Endodermal cell (in vitro differentiated cells): Measurements from ENCODE around the gene GPX3. TPM values are rescaled to one million over a fixed set of nuclear protein-coding genes. Genes with fewer than 3 reads are reported as not detected.

Source experiments
- DNase-seq: peaks from one replicate; pipeline ENCODE4 v3.0.0-alpha.2; 2017
- H3K27ac ChIP-seq: 2 replicates; pipeline ENCODE4 v1.5.1; 2013; ENCODE audit warnings: mild to moderate bottlenecking, low read depth, low read length, moderate library complexity
- H3K27me3 ChIP-seq: 2 replicates; pipeline ENCODE4 v1.6.1; 2013; ENCODE audit warnings: mild to moderate bottlenecking, low read length, moderate library complexity; ENCODE audit not compliant: insufficient read depth, control insufficient read depth, poor library complexity, severe bottlenecking
- H3K36me3 ChIP-seq: 2 replicates; pipeline ENCODE4 v1.7.0; 2013; ENCODE audit warnings: mild to moderate bottlenecking, low read length, moderate library complexity; ENCODE audit not compliant: control insufficient read depth, insufficient read depth
- H3K4me1 ChIP-seq: one replicate; pipeline ENCODE4 v1.7.0; 2013; ENCODE audit warnings: low read length; ENCODE audit not compliant: control insufficient read depth, insufficient read depth
- H3K4me3 ChIP-seq: 2 replicates; pipeline ENCODE4 v1.5.1; 2013; ENCODE audit warnings: mild to moderate bottlenecking, low read length, moderate library complexity
- H3K9ac ChIP-seq: 2 replicates; pipeline ENCODE4 v1.6.1; 2013; ENCODE audit warnings: mild to moderate bottlenecking, low read length, moderate library complexity; ENCODE audit not compliant: poor library complexity, severe bottlenecking; ENCODE audit errors: extremely low read depth
- H3K9me3 ChIP-seq: 2 replicates; pipeline ENCODE4 v1.6.1; 2013; ENCODE audit warnings: mild to moderate bottlenecking, low read length, moderate library complexity; ENCODE audit not compliant: control insufficient read depth
- H3K27ac Mint-ChIP-seq: 2 replicates; pipeline ENCODE4 v1.8.0; 2020; ENCODE audit warnings: mixed read lengths
- H3K27me3 Mint-ChIP-seq: 2 replicates; pipeline ENCODE4 v1.8.0; 2021; ENCODE audit warnings: mild to moderate bottlenecking, mixed read lengths; ENCODE audit not compliant: insufficient read depth
- H3K36me3 Mint-ChIP-seq: 2 replicates; pipeline ENCODE4 v1.8.0; 2020; ENCODE audit warnings: low read depth, mixed read lengths
- H3K4me1 Mint-ChIP-seq: 2 replicates; pipeline ENCODE4 v1.8.0; 2020; ENCODE audit warnings: mixed read lengths
- H3K4me3 Mint-ChIP-seq: 2 replicates; pipeline ENCODE4 v1.8.0; 2020; ENCODE audit warnings: mild to moderate bottlenecking, moderate library complexity, mixed read lengths
- H3K9me3 Mint-ChIP-seq: 2 replicates; pipeline ENCODE4 v1.8.0; 2020; ENCODE audit warnings: mild to moderate bottlenecking, mixed read lengths
- CTCF ChIP-seq: fragments of 200-600 bp; sonication (generic); conservative IDR thresholded peaks from 2 replicates; pipeline ENCODE4 v1.5.0; 2021; ENCODE audit warnings: antibody characterized with exemption, mild to moderate bottlenecking
- WGBS, 2 experiments: methylation state at CpG; one replicate each; pipeline versions ENCODE4 v1.1.5 to v1.1.7; 2013; ENCODE audit warnings: missing lambda C conversion rate in 2 of 2, mixed read lengths in 1 of 2; ENCODE audit not compliant: insufficient coverage in 1 of 2, insufficient read length in 1 of 2; 5-methylcytosine and 5-hydroxymethylcytosine counted together
- long read RNA-seq, 4 experiments: library from polyadenylated mRNA in 2 of 4; library from RNA in 1 of 4; library from capped mRNA in 1 of 4; stranded (forward) in 3 of 4; unstranded in 1 of 4; transcript quantifications; one replicate each; pipeline ENCODE4 v2.0.0, GENCODE V29; 2020 to 2021; ENCODE audit warnings: inconsistent platforms in 1 of 4
- polyA plus RNA-seq, 2 experiments: library from polyadenylated mRNA; stranded (reverse); fragments of 50-300 nt; gene quantifications; one replicate each; pipeline ENCODE4 v1.2.3, GENCODE V29; 2013
- total RNA-seq, 2 donors: library from RNA; stranded (reverse); fragmentation: NEBNext Ultra II Directional in 1 of 2; extraction: Animal tissue kit (Norgen Biotek cat#: 25700) in 1 of 2; gene quantifications; 2 replicates in 1 of 2; 3 replicates in 1 of 2; pipeline ENCODE4 v1.2.1, GENCODE V29; 2021

Gene GPX3
- 10 to 100 TPM; 44.9 to 47.1 TPM for total RNA-seq
- polyA plus RNA-seq (2013, experiment 1 of 2): 27.5 TPM
- polyA plus RNA-seq (2013, experiment 2 of 2): 26.7 TPM
- long read RNA-seq, experiment 1, transcript GPX3-201 (5 exons, 1,636 nt): major isoform, 23 of 37 reads
- long read RNA-seq, experiment 1, partial matches to known transcripts: 5 of 37 reads
- long read RNA-seq, experiment 1, other reads (novel, unspliced or antisense): 8 of 37 reads
- long read RNA-seq, experiment 2, transcript GPX3-201 (5 exons, 1,636 nt): major isoform, 198 of 211 reads
- long read RNA-seq, experiment 2, transcript GPX3-209 (6 exons, 1,478 nt): minor isoform, 5 of 211 reads
- long read RNA-seq, experiment 2, partial matches to known transcripts: 1 of 211 reads
- long read RNA-seq, experiment 2, other reads (novel, unspliced or antisense): 6 of 211 reads
- long read RNA-seq, experiment 3, transcript GPX3-201 (5 exons, 1,636 nt): major isoform, 179 of 200 reads
- long read RNA-seq, experiment 3, transcript GPX3-209 (6 exons, 1,478 nt): minor isoform, 10 of 200 reads
- long read RNA-seq, experiment 3, partial matches to known transcripts: 0 of 200 reads
- long read RNA-seq, experiment 3, other reads (novel, unspliced or antisense): 11 of 200 reads
- long read RNA-seq, experiment 4, transcript GPX3-201 (5 exons, 1,636 nt): major isoform, 115 of 121 reads
- long read RNA-seq, experiment 4, partial matches to known transcripts: 1 of 121 reads
- long read RNA-seq, experiment 4, other reads (novel, unspliced or antisense): 2 of 121 reads

GRCh38 chr5:151020304-151021110, at the start of gene GPX3:
TSS of gene GPX3 (plus strand) at chr5:151020591. CDS start at chr5:151020655, 64 bp downstream.
- H3K4me1 Mint-ChIP-seq: peaks cover 11% of the 10 kb centered on the region
- WGBS, 2 experiments: 0 to 1% methylated on average over 18 to 54 of the region's 54 CpGs
- Histone ChIP-seq H3K27me3 (no peaks in the 10 kb centered on the region), H3K36me3 (peaks cover 3% of the 10 kb centered on the region), H3K9me3 (no peaks in the 10 kb centered on the region), H3K9ac (peak within 1 kb of the TSS; percentile 56), H3K4me1 (no peaks in the 10 kb centered on the region), H3K4me3 (peak within 1 kb of the TSS; percentile 78), H3K27ac (no peak within 1 kb of the TSS)
- H3K9me3 Mint-ChIP-seq: no peaks in the 10 kb centered on the region
- peaks cover 17% of the 10 kb centered on the region for H3K27me3 Mint-ChIP-seq
- DNase-seq: peak; percentile 97
- TF ChIP-seq CTCF: no peak
- H3K27ac Mint-ChIP-seq: peak within 1 kb of the TSS; percentile 80
- H3K36me3 Mint-ChIP-seq: peaks cover 4% of the 10 kb centered on the region
- peak within 1 kb of the TSS; percentile 71 for H3K4me3 Mint-ChIP-seq

GRCh38 chr5:150978590-150978989, 41.8 kb upstream of the GPX3 start:
- Histone ChIP-seq H3K9me3 (peaks cover 47% of the 10 kb centered on the region), H3K4me1 (no peaks in the 10 kb centered on the region), H3K4me3 (no peak overlapping the region), H3K36me3 (no peaks in the 10 kb centered on the region), H3K27ac (no peak overlapping the region), H3K9ac (no peak overlapping the region), H3K27me3 (no peaks in the 10 kb centered on the region)
- DNase-seq: no peak
- TF ChIP-seq CTCF: no peak
- no peak overlapping the region for H3K27ac Mint-ChIP-seq
- peaks cover 46% of the 10 kb centered on the region for H3K9me3 Mint-ChIP-seq
- H3K4me1 Mint-ChIP-seq: no peaks in the 10 kb centered on the region
- no peaks in the 10 kb centered on the region for H3K27me3 Mint-ChIP-seq
- no peaks in the 10 kb centered on the region for H3K36me3 Mint-ChIP-seq
- 40 to 50% methylated on average over 1 of the region's 3 CpGs for WGBS, 2 experiments
- no peak overlapping the region for H3K4me3 Mint-ChIP-seq

GRCh38 chr5:150987746-150988145, 32.6 kb upstream of the GPX3 start:
- DNase-seq: no peak
- no peak for TF ChIP-seq CTCF
- WGBS, 2 experiments: 83 to 86% methylated on average over 3 of the region's 3 CpGs

More at GRCh38 chr5:150987746-150988145, 32.6 kb upstream of the GPX3 start:
- Mint-ChIP-seq H3K36me3 (no peaks in the 10 kb centered on the region), H3K4me3 (no peak overlapping the region), H3K27ac (no peak overlapping the region), H3K9me3 (peaks cover 16% of the 10 kb centered on the region), H3K27me3 (peaks cover 14% of the 10 kb centered on the region), H3K4me1 (no peaks in the 10 kb centered on the region)
- Histone ChIP-seq H3K27ac (no peak overlapping the region), H3K4me3 (no peak overlapping the region), H3K9ac (no peak overlapping the region), H3K9me3 (peaks cover 70% of the 10 kb centered on the region), H3K4me1 (no peaks in the 10 kb centered on the region), H3K27me3 (no peaks in the 10 kb centered on the region), H3K36me3 (no peaks in the 10 kb centered on the region)
